OCI-LY1 (cell line): ENCODE results near the gene MROH2B.

ENCODE experiments used
- EZH2 ChIP-seq: fragments of 200-600 bp; sonication (generic), shearing (Covaris generic); IDR thresholded peaks from 2 replicates; pipeline ENCODE4 v1.8.0; 2017; ENCODE audit warnings: borderline replicate concordance, mixed run types, mild to moderate bottlenecking, antibody characterized with exemption, low read length, moderate library complexity, mixed read lengths
- TF ChIP-seq, protein P1 (sequence below): fragments of 200-600 bp; sonication (generic), shearing (Covaris generic); IDR thresholded peaks from 2 replicates; pipeline ENCODE4 v1.5.1; 2017; ENCODE audit warnings: mild to moderate bottlenecking, antibody characterized with exemption, low read length, moderate library complexity, mixed read lengths

GRCh38 chr5:41009232-41009631 is 61.9 kb downstream of the MROH2B start:
- TF ChIP-seq, protein P1, sequence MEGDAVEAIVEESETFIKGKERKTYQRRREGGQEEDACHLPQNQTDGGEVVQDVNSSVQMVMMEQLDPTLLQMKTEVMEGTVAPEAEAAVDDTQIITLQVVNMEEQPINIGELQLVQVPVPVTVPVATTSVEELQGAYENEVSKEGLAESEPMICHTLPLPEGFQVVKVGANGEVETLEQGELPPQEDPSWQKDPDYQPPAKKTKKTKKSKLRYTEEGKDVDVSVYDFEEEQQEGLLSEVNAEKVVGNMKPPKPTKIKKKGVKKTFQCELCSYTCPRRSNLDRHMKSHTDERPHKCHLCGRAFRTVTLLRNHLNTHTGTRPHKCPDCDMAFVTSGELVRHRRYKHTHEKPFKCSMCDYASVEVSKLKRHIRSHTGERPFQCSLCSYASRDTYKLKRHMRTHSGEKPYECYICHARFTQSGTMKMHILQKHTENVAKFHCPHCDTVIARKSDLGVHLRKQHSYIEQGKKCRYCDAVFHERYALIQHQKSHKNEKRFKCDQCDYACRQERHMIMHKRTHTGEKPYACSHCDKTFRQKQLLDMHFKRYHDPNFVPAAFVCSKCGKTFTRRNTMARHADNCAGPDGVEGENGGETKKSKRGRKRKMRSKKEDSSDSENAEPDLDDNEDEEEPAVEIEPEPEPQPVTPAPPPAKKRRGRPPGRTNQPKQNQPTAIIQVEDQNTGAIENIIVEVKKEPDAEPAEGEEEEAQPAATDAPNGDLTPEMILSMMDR: no peak
- TF ChIP-seq EZH2: no peak
